Heart left ventricle (tissue), 16 donors: Measurements from ENCODE around the gene C8G. TPM values are rescaled to one million over a fixed set of nuclear protein-coding genes. Genes with fewer than 3 reads are reported as not detected.
A peak's percentile ranks its signal among the peaks of the same experiment; 100 is the strongest.

Source experiments
- ATAC-seq, 4 donors: fragments of 200-7000 bp; cut with Tn5 transposase; one replicate each; pipeline ENCODE4 v1.9.1; 2020 to 2022; ENCODE audit warnings: moderate library complexity in 4 of 4, mild to moderate bottlenecking in 3 of 4, moderate number of reproducible peaks in 1 of 4
- DNase-seq, 5 donors: peaks; one replicate each; pipeline ENCODE4 v3.0.0-alpha.2; 2020
- H3K27ac ChIP-seq, 12 donors: fragments of 200-600 bp; sonication (generic) in 4 of 12; one replicate each; pipeline versions ENCODE4 v1.5.0 to v1.8.0; 2016 to 2022; ENCODE audit warnings: mild to moderate bottlenecking in 2 of 12
- H3K27me3 ChIP-seq, 9 donors: fragments of 200-600 bp; sonication (generic) in 2 of 9; one replicate each; pipeline versions ENCODE4 v1.5.1 to v1.8.0; 2016 to 2022; ENCODE audit warnings: mild to moderate bottlenecking in 3 of 9
- H3K36me3 ChIP-seq, 9 donors: fragments of 200-600 bp; sonication (generic) in 2 of 9; one replicate each; pipeline versions ENCODE4 v1.5.0 to v1.8.0; 2018 to 2022; ENCODE audit warnings: mild to moderate bottlenecking in 2 of 9
- H3K4me1 ChIP-seq, 12 donors: fragments of 200-600 bp; sonication (generic) in 4 of 12; one replicate each; pipeline versions ENCODE4 v1.5.0 to v1.8.0; 2016 to 2022; ENCODE audit warnings: mild to moderate bottlenecking in 3 of 12
- H3K4me3 ChIP-seq, 12 donors: fragments of 200-600 bp; sonication (generic) in 4 of 12; one replicate each; pipeline versions ENCODE4 v1.5.0 to v1.8.0; 2017 to 2022; ENCODE audit warnings: mild to moderate bottlenecking in 9 of 12, moderate library complexity in 4 of 12
- H3K9me3 ChIP-seq, 12 donors: fragments of 200-600 bp; sonication (generic) in 4 of 12; one replicate each; pipeline versions ENCODE4 v1.5.0 to v1.8.0; 2016 to 2022; ENCODE audit warnings: mild to moderate bottlenecking in 1 of 12
- POLR2A ChIP-seq, 2 donors: fragments of 450-650 bp; IDR thresholded peaks; one replicate each; pipeline ENCODE4 v1.6.1; 2017; ENCODE audit warnings: antibody characterized with exemption in 2 of 2, mild to moderate bottlenecking in 2 of 2, moderate library complexity in 2 of 2
- WGBS, 4 donors: extraction: QIAGEN DNeasy Blood & Tissue Kit in 2 of 4; methylation state at CpG; one replicate each; pipeline versions ENCODE4 v1.1.5 to v1.1.7; 2013 to 2018; 5-methylcytosine and 5-hydroxymethylcytosine counted together
- intact Hi-C, 10 donors: fragments of 100-400 bp; cut with DNase I; formaldehyde crosslinking; loops; one replicate each; pipeline versions ENCODE4 v1.11.1 to v1.14.2; 2022
- polyA plus RNA-seq, 2 donors: library from polyadenylated mRNA; stranded (reverse); fragments of 200-250 nt; gene quantifications; one replicate each; pipeline ENCODE4 v1.2.3, GENCODE V29; 2013
- total RNA-seq, 9 donors: library from RNA; depleted of rRNA in 2 of 9; stranded (reverse); fragments of >200 nt in 2 of 9; fragmentation: NEBNext Ultra II Directional in 3 of 9; extraction: Animal tissue kit (Norgen Biotek cat#: 25700) in 3 of 9; gene quantifications; one replicate each; pipeline versions ENCODE4 v1.1.0 to v1.2.4, GENCODE V29; 2016 to 2023
- TF ChIP-seq, protein P1 (sequence below), 12 donors: fragments of 200-600 bp; sonication (generic) in 4 of 12; IDR thresholded peaks; one replicate each; pipeline versions ENCODE4 v1.5.0 to v1.8.0; 2018 to 2022; ENCODE audit warnings: antibody characterized with exemption in 12 of 12, mild to moderate bottlenecking in 5 of 12
- donor health status: ischemic (EF 13 %, LVEDD 7.1; RV severe dilation, severe dysfunction).
- donor health status: healthy with polysubstance abuse.
- donor health status: DM: no; HTN: yes; CAD: no.
- donor health status: DM: no; HTN: no; CAD: no.
- donor health status: ischemic (EF 25% LVEDD 6.9; RV normal size, moderate dysfunction).
- donor health status: ischemic (EF 25% LVEDD 5.7; RV mildly dilated, moderate dysfunction).
- donor health status: healthy.
- donor health status: DM: yes; HTN: yes; CAD: no.
- donor health status: ischemic (EF 35%, LVEDD 5.7; RV mildly dilated, moderate dysfunction).
- donor health status: nonischemic (EF 11% LVEDD 7.7; RV severe dilation, severe dysfunction).
- donor health status: DM: yes; HTN: yes; CAD: no.
- donor health status: PGD.
- donor health status: ischemic (EF 29% LVEDD 5.4; RV normal size, mild dysfunction).
- donor health status: nonischemic (EF 23%, LVEDD 6.1; RV moderate dilation, normal function).

C8G gene
- total and polyA plus RNA-seq, 11 donors = 1.0 to 3.7 (median 1.5) TPM; not detected in 2

DNA sequence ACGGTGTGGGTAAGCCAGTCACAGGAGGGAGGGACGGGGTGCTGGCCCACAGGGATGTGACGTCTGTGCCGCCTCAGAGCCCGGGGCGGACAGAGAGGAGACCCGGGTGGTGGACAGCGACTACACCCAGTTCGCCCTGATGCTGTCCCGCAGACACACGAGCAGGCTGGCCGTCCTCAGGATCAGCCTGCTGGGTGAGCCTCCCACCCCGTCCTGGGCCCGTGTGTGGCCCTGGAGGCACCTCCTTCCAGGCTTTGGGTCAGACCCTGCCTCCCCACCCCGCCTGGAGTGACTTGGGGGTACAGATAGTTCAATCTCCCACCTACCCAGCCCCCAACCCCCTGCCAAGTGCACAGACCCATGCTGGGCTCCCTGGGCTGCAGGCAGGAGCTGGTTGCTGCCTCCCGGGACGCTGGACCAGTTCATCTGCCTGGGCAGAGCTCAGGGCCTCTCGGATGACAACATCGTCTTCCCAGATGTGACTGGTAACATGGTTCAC is 8.8 kb downstream of the C8G start:
- H3K27me3 ChIP-seq = no peaks in the 10 kb centered on the region
- TF ChIP-seq, protein P1, sequence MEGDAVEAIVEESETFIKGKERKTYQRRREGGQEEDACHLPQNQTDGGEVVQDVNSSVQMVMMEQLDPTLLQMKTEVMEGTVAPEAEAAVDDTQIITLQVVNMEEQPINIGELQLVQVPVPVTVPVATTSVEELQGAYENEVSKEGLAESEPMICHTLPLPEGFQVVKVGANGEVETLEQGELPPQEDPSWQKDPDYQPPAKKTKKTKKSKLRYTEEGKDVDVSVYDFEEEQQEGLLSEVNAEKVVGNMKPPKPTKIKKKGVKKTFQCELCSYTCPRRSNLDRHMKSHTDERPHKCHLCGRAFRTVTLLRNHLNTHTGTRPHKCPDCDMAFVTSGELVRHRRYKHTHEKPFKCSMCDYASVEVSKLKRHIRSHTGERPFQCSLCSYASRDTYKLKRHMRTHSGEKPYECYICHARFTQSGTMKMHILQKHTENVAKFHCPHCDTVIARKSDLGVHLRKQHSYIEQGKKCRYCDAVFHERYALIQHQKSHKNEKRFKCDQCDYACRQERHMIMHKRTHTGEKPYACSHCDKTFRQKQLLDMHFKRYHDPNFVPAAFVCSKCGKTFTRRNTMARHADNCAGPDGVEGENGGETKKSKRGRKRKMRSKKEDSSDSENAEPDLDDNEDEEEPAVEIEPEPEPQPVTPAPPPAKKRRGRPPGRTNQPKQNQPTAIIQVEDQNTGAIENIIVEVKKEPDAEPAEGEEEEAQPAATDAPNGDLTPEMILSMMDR (IDR thresholded peaks at IDR 0.05) = no peak
- no peak for TF ChIP-seq POLR2A (IDR thresholded peaks at IDR 0.05)
- intact Hi-C loops = loop anchor here in 2 of 10 donors (2.0 to 5.0 kb wide), 2 partner anchors 21 to 38 kb away; partner anchors contain the start of gene PAXX (in 1 of the 2)
- peak in 1 of 5 donors; percentile 52 for DNase-seq
- ATAC-seq = no peak
- 71 to 87% (median 84%) methylated on average over 5 to 19 of the region's 19 CpGs for WGBS, 4 donors
- H3K27ac ChIP-seq = no peak overlapping the region
- H3K4me3 ChIP-seq = no peak overlapping the region
- no peaks in the 10 kb centered on the region for H3K36me3 ChIP-seq
- H3K4me1 ChIP-seq = peaks cover 0 to 36% (median 16%) of the 10 kb centered on the region in 12 donors
- no peaks in the 10 kb centered on the region for H3K9me3 ChIP-seq

DNA sequence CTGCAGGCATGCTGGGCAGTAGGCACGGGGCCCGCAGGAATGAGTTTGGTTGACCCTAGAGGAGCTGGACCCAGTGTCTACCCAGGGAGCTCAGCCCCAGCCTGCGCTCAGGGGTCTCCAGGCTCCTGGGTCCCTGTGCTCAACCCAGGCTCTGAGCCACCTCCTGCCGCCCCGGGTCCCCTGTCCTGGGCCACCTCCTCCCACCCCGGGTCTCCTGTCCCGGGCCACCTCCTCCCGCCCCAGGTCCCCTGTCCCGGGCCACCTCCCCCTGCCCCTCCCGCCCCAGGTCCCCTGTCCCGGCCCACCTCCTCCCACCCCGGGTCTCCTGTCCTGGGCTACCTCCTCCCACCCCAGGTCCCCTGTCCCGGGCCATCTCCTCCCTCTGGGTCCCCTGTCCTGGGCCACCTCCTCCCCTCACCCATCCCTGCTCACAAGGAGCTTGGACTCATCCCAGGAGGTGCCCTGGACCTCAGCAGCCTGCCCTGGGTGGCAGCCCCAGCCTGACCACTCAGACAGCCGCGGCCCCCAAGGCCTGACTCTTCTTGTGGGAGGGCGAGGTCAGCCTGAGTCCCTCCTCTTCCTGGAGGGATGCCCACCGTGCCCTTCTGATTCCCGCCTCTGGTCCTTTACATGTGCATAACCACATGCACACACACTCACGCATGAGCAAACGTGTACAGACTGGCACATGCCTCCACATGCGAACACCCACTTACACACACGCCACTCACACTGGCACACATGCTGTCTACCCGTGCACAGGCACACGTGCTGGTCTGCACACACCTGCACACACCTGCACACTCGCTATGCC is 9.4 kb downstream of the C8G start:
- no peak overlapping the region for H3K27ac ChIP-seq
- TF ChIP-seq, protein P1 (IDR thresholded peaks at IDR 0.05) = no peak
- TF ChIP-seq POLR2A (IDR thresholded peaks at IDR 0.05) = no peak
- intact Hi-C loops = loop anchor here in 1 of 10 donors (5.0 kb wide), 1 partner anchor 38 kb away; the partner anchor contains the start of gene PAXX
- DNase-seq = peak in 1 of 5 donors; percentile 51
- H3K4me3 ChIP-seq = no peak overlapping the region
- H3K36me3 ChIP-seq = no peaks in the 10 kb centered on the region
- no peaks in the 10 kb centered on the region for H3K27me3 ChIP-seq
- no peaks in the 10 kb centered on the region for H3K9me3 ChIP-seq
- 86 to 90% (median 88%) methylated on average over 21 to 25 of the region's 25 CpGs for WGBS, 4 donors
- ATAC-seq = no peak
- peaks cover 0 to 30% (median 9%) of the 10 kb centered on the region in 12 donors for H3K4me1 ChIP-seq

DNA sequence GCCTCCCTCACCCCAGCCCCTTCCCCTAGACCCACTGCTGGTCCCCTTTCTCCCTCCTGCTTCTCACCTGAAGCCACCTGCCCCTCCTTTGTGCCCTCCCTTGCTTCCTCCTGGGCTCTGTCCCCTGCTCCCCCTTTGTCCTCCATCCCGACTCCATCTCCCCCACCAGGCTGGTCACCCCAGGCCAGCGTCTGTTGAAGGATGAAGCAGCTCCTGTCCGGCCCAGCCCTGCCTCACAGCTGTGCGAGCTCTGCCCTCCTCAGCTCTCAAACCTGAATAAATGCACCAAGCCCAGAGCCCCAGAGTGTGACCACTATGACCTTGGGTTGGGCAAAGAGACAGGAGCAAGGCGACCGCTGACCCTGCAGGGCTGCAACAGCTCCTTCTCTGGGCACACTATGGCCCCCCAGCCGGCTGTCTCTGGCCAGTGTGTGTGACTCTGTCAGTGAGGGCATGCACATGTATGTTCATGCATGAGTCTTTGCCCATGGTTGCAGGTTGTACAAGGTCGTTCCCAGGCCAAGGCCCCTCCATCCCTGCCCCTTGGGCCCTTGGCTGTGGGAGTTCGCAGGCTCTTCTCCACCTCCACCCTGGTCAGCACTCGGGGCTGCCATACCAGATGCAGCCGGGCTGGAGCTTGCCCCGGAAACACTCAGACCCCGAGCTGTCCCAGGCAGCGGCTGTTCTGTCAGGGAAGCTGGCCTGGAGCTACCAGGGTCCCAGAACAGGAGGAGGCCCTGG is 10.3 kb downstream of the C8G start:
- DNase-seq = peak in 1 of 5 donors; percentile 41
- no peak for TF ChIP-seq POLR2A (IDR thresholded peaks at IDR 0.05)
- TF ChIP-seq, protein P1 (IDR thresholded peaks at IDR 0.05) = no peak

DNA sequence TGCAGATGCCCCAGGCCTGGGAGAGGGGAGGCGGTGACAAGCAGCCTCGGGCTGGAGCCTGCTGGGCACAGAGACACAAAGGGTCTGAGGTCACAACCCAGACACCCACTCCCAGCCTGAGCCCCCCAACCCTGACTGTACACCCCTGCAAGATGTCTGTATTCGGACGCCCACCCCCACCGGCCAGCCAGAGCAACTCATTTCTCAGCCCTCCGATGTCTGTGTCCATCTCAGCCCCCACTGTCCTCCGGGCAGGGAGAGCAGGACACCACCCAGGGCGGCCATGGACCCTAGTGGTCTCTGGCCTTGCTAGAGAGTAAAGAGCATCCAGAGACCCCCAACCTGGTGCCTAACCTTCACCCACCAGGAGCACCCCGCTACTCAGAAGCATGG is 10.9 kb downstream of the C8G start:
- Histone ChIP-seq H3K9me3 (no peaks in the 10 kb centered on the region), H3K36me3 (no peaks in the 10 kb centered on the region), H3K4me1 (peaks cover 0 to 20% (median 3%) of the 10 kb centered on the region in 12 donors), H3K27me3 (no peaks in the 10 kb centered on the region), H3K27ac (no peak overlapping the region), H3K4me3 (no peak overlapping the region)
- no peak for ATAC-seq
- 93 to 95% (median 94%) methylated on average over 5 to 9 of the region's 9 CpGs for WGBS, 4 donors
- peak in 2 of 5 donors; percentile 25 to 58 for DNase-seq
- intact Hi-C loops = loop anchor here in 1 of 10 donors (1.0 kb wide), 1 partner anchor 16 kb away; no protein-coding TSS in a partner anchor
- no peak for TF ChIP-seq POLR2A (IDR thresholded peaks at IDR 0.05)
- TF ChIP-seq, protein P1 (IDR thresholded peaks at IDR 0.05) = no peak

More for the DNA sequence above, 10.3 kb downstream of the C8G start:
- no peak for ATAC-seq
- no peak overlapping the region for H3K27ac ChIP-seq
- no peaks in the 10 kb centered on the region for H3K27me3 ChIP-seq
- H3K36me3 ChIP-seq = no peaks in the 10 kb centered on the region
- peaks cover 0 to 23% (median 5%) of the 10 kb centered on the region in 12 donors for H3K4me1 ChIP-seq
- 76 to 92% (median 87%) methylated on average over 6 to 14 of the region's 14 CpGs for WGBS, 4 donors
- no peaks in the 10 kb centered on the region for H3K9me3 ChIP-seq
- intact Hi-C loops = no loop called here
- no peak overlapping the region for H3K4me3 ChIP-seq
